ENCODE measurements around the gene CIAO3.

The CIAO3 gene

DNA sequence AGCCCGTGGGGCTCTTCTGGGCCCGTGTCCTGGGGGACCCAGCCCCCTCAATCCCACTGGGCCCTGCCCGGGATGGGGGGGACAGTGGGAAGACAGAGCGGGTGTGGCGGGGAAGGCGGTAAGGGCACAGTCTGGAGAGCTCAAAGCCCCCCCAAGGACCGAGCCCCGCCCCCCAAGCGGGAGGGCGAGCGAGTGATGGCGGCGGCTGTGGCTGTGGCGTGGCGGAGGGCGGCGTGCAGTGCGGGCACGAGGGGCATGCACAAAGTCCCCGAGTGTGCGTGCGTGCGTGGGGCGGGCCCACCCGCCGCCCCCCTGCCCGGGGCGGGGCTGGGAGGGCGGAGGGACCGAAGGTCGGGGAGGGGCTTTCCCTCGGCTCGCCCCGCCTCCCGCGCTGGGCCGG lies 47.0 kb downstream of the CIAO3 start:
- CTCF ChIA-PET = no interaction called here
- Histone ChIP-seq H3K27ac (ENCODE audit: extremely low read depth, low read depth, low read length) (no peak overlapping the region), H3K9me3 (ENCODE audit: control insufficient read depth, insufficient read depth, low read depth, low read length) (no peaks in the 10 kb centered on the region), H3K4me3 (ENCODE audit: low read depth, low read length) (no peak overlapping the region), H3K4me1 (ENCODE audit: control insufficient read depth, insufficient read depth, low read length) (no peaks in the 10 kb centered on the region), H3K36me3 (ENCODE audit: control insufficient read depth in 2 of 2, insufficient read depth in 1 of 2, low read length in 2 of 2) (peaks cover 0 to 6% of the 10 kb centered on the region in 2 experiments; a peak in 1 of 3 replicates)
- TF ChIP-seq KLF1 (tag by site-specific recombination; IDR thresholded peaks at IDR 0.05) (peak; percentile 59; the same call in 1 of the 2 replicates), KLF8 (tag by site-specific recombination; IDR thresholded peaks at IDR 0.05) (peak; percentile 62; the same call in 1 of the 2 replicates), ZBTB17 (tag by site-specific recombination; IDR thresholded peaks at IDR 0.05) (no peak), ZNF626 (tag by site-specific recombination; IDR thresholded peaks at IDR 0.05) (no peak)
- TF ChIP-seq, protein P1, sequence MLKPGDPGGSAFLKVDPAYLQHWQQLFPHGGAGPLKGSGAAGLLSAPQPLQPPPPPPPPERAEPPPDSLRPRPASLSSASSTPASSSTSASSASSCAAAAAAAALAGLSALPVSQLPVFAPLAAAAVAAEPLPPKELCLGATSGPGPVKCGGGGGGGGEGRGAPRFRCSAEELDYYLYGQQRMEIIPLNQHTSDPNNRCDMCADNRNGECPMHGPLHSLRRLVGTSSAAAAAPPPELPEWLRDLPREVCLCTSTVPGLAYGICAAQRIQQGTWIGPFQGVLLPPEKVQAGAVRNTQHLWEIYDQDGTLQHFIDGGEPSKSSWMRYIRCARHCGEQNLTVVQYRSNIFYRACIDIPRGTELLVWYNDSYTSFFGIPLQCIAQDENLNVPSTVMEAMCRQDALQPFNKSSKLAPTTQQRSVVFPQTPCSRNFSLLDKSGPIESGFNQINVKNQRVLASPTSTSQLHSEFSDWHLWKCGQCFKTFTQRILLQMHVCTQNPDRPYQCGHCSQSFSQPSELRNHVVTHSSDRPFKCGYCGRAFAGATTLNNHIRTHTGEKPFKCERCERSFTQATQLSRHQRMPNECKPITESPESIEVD (tag by site-specific recombination; IDR thresholded peaks at IDR 0.05) = no peak
- TF ChIP-seq, protein P2, sequence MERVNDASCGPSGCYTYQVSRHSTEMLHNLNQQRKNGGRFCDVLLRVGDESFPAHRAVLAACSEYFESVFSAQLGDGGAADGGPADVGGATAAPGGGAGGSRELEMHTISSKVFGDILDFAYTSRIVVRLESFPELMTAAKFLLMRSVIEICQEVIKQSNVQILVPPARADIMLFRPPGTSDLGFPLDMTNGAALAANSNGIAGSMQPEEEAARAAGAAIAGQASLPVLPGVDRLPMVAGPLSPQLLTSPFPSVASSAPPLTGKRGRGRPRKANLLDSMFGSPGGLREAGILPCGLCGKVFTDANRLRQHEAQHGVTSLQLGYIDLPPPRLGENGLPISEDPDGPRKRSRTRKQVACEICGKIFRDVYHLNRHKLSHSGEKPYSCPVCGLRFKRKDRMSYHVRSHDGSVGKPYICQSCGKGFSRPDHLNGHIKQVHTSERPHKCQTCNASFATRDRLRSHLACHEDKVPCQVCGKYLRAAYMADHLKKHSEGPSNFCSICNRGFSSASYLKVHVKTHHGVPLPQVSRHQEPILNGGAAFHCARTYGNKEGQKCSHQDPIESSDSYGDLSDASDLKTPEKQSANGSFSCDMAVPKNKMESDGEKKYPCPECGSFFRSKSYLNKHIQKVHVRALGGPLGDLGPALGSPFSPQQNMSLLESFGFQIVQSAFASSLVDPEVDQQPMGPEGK (tag by site-specific recombination; IDR thresholded peaks at IDR 0.05) = peak; percentile 13; the same call in 1 of the 2 replicates
- POLR2A ChIA-PET = interaction anchor here (0.8 kb wide), 1 partner anchor 58 kb away, joined by 3 read pairs; the partner anchor contains the start of gene METTL26

DNA sequence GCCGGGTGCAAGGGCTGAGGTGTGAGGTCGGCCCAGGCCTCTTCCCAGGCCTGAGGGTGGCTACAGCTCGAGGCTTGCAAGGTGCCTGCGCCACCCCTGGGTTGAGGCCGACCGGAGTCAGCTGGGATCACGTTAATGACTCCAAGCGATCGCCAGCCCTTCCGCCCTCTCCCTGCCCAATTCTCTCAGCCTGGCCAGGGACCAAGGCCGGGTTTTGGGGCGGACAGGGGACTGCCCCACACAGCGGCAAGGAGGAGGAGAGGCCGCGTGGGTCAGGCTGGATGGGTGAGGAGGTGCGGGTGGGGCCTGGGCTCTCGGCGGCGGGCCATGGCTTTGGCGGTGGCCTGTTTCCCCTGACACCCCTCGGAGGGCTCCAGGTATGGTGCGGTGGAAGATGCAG lies 47.4 kb downstream of the CIAO3 start:
- Histone ChIP-seq H3K4me3 (ENCODE audit: low read depth, low read length) (no peak overlapping the region), H3K27ac (ENCODE audit: extremely low read depth, low read depth, low read length) (no peak overlapping the region), H3K4me1 (ENCODE audit: control insufficient read depth, insufficient read depth, low read length) (no peaks in the 10 kb centered on the region), H3K36me3 (ENCODE audit: control insufficient read depth in 2 of 2, insufficient read depth in 1 of 2, low read length in 2 of 2) (peaks cover 0 to 9% of the 10 kb centered on the region in 2 experiments; a peak in 1 of 3 replicates), H3K9me3 (ENCODE audit: control insufficient read depth, insufficient read depth, low read depth, low read length) (no peaks in the 10 kb centered on the region)
- ChIA-PET CTCF (no interaction called here), POLR2A (interaction anchor here (0.8 kb wide), 1 partner anchor 57 kb away, joined by 3 read pairs; the partner anchor contains the start of gene METTL26)
- no peak for TF ChIP-seq ZNF792 (tag by site-specific recombination; IDR thresholded peaks at IDR 0.05)
- TF ChIP-seq, protein P3, sequence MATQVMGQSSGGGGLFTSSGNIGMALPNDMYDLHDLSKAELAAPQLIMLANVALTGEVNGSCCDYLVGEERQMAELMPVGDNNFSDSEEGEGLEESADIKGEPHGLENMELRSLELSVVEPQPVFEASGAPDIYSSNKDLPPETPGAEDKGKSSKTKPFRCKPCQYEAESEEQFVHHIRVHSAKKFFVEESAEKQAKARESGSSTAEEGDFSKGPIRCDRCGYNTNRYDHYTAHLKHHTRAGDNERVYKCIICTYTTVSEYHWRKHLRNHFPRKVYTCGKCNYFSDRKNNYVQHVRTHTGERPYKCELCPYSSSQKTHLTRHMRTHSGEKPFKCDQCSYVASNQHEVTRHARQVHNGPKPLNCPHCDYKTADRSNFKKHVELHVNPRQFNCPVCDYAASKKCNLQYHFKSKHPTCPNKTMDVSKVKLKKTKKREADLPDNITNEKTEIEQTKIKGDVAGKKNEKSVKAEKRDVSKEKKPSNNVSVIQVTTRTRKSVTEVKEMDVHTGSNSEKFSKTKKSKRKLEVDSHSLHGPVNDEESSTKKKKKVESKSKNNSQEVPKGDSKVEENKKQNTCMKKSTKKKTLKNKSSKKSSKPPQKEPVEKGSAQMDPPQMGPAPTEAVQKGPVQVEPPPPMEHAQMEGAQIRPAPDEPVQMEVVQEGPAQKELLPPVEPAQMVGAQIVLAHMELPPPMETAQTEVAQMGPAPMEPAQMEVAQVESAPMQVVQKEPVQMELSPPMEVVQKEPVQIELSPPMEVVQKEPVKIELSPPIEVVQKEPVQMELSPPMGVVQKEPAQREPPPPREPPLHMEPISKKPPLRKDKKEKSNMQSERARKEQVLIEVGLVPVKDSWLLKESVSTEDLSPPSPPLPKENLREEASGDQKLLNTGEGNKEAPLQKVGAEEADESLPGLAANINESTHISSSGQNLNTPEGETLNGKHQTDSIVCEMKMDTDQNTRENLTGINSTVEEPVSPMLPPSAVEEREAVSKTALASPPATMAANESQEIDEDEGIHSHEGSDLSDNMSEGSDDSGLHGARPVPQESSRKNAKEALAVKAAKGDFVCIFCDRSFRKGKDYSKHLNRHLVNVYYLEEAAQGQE (tag by site-specific recombination; IDR thresholded peaks at IDR 0.05) = no peak
- no peak for TF ChIP-seq ZNF184 (tag by site-specific recombination; IDR thresholded peaks at IDR 0.05)
- TF ChIP-seq KLF1 (tag by site-specific recombination; IDR thresholded peaks at IDR 0.05) = peak; percentile 85
- peak; percentile 72 for TF ChIP-seq ZBTB8A (tag by site-specific recombination; IDR thresholded peaks at IDR 0.05)
- TF ChIP-seq ZNF2 (tag by site-specific recombination; IDR thresholded peaks at IDR 0.05) = no peak
- TF ChIP-seq ZNF223 (tag by site-specific recombination; IDR thresholded peaks at IDR 0.05) = peak; percentile 16; the same call in 1 of the 2 replicates

DNA sequence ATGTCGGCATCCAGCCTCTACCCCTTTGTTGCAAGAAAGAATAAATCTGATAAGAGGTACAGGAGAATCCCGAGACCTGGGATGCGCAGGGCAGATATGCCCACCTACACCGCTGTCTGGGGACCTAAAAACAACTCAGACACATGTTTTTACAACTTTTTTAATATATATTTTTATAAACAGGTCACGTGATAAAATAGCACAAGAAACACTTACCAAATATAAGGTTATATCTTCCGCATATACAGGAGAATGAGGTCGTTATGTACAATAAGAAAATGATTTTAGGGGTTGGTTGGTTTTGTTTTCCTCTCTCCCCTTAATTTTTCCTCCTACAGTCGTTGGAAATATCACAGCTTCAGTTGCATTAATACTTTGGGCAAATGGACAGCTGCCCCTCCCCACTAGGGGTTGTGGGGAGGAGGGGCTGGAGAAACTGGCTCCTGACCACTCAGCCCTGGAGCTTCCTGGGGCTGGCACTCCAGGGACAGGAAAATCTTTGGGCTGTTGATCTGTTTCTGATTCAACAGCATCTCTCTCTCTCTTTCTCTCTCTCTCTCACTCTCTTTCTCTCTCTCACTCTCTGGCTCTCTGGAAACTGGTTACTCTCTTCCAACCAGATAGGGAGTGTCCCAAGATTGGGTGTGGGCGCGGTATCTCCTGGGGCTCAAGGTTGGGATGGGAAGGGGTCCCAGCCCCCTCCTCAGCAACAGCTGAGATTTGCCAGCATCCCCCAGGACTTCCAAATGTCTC lies 48.3 kb downstream of the CIAO3 start:
- peaks cover 0 to 16% of the 10 kb centered on the region in 2 experiments; a peak in 1 of 3 replicates for H3K36me3 ChIP-seq (ENCODE audit: control insufficient read depth in 2 of 2, insufficient read depth in 1 of 2, low read length in 2 of 2)
- H3K9me3 ChIP-seq (ENCODE audit: control insufficient read depth, insufficient read depth, low read depth, low read length) = no peaks in the 10 kb centered on the region
- H3K4me1 ChIP-seq (ENCODE audit: control insufficient read depth, insufficient read depth, low read length) = no peaks in the 10 kb centered on the region
- no peak overlapping the region for H3K4me3 ChIP-seq (ENCODE audit: low read depth, low read length)
- ChIA-PET CTCF (interaction anchor here (0.8 kb wide), 1 partner anchor 22 kb away, joined by 3 read pairs; no protein-coding TSS in a partner anchor), POLR2A (interaction anchor here (0.8 kb wide), 1 partner anchor 56 kb away, joined by 3 read pairs; the partner anchor contains the start of gene METTL26)
- no peak overlapping the region for H3K27ac ChIP-seq (ENCODE audit: extremely low read depth, low read depth, low read length)
- TF ChIP-seq KLF1 (tag by site-specific recombination; IDR thresholded peaks at IDR 0.05) = 0 out of 2 replicates have a peak, but pooled peaks have one; percentile 13
- 0 out of 2 replicates have a peak, but pooled peaks have one; percentile 22 for TF ChIP-seq ZNF366 (tag by site-specific recombination; conservative IDR thresholded peaks at IDR 0.05)
- TF ChIP-seq, protein P4, sequence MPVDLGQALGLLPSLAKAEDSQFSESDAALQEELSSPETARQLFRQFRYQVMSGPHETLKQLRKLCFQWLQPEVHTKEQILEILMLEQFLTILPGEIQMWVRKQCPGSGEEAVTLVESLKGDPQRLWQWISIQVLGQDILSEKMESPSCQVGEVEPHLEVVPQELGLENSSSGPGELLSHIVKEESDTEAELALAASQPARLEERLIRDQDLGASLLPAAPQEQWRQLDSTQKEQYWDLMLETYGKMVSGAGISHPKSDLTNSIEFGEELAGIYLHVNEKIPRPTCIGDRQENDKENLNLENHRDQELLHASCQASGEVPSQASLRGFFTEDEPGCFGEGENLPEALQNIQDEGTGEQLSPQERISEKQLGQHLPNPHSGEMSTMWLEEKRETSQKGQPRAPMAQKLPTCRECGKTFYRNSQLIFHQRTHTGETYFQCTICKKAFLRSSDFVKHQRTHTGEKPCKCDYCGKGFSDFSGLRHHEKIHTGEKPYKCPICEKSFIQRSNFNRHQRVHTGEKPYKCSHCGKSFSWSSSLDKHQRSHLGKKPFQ (tag by site-specific recombination; IDR thresholded peaks at IDR 0.05) = no peak
- TF ChIP-seq PRDM1 (tag by site-specific recombination; IDR thresholded peaks at IDR 0.05) = peak; percentile 87
- no peak for TF ChIP-seq BCL11A (tag by site-specific recombination; IDR thresholded peaks at IDR 0.05; ENCODE audit: low read depth)
- 0 out of 2 replicates have a peak, but pooled peaks have one; percentile 36 for TF ChIP-seq SCRT2 (tag by site-specific recombination; IDR thresholded peaks at IDR 0.05)
- TF ChIP-seq ZNF560 (tag by site-specific recombination; IDR thresholded peaks at IDR 0.05; ENCODE audit: borderline replicate concordance) = no peak
- TF ChIP-seq, protein P5, sequence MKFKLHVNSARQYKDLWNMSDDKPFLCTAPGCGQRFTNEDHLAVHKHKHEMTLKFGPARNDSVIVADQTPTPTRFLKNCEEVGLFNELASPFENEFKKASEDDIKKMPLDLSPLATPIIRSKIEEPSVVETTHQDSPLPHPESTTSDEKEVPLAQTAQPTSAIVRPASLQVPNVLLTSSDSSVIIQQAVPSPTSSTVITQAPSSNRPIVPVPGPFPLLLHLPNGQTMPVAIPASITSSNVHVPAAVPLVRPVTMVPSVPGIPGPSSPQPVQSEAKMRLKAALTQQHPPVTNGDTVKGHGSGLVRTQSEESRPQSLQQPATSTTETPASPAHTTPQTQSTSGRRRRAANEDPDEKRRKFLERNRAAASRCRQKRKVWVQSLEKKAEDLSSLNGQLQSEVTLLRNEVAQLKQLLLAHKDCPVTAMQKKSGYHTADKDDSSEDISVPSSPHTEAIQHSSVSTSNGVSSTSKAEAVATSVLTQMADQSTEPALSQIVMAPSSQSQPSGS (tag by site-specific recombination; IDR thresholded peaks at IDR 0.05; ENCODE audit: low read depth) = no peak
